GM04504 (cell line): Measurements from ENCODE around the gene LEMD2.
A peak's percentile ranks its signal among the peaks of the same experiment; 100 is the strongest.

Experiments
- DNase-seq: peaks from one replicate; pipeline ENCODE4 v3.0.0-alpha.2; 2012; ENCODE audit warnings: low read depth

The LEMD2 gene

DNA sequence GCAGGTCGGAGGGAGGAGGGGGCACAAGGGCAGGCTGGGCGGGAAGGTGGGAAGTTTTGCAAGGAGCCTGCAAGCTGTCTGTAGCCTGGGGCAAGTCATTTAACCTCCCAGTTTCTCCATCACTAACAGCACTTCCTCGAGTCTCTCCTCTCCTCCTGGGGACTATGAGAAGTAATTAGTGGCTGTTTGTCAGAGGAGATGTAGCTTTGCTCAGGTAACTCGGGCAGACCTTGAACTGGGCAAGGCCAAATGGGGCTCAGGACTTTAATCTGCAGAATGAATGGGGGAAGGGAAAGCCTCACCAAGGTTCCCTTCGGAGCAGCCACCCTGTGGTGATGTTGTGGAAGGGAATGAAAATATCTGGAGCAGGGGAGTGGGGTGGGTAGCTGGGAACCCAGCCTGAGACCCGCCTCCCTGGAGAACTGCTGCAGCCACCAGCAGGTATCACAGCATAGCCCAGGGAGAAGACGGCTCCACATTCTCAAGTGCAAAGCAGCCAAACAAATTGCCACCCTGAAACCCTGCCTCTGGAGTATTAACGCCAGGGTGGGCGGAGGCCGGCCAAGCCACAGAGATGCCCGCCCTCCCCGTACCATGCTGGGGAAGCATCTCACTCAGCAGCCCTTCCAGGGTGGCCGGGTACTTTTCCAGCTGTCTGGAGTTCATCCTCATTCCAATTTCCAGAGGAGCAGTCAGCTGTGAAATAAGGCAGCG is 6.1 kb upstream of the LEMD2 start:
- DNase-seq = no peak

GRCh38 chr6:33792981-33793380 is 4.1 kb upstream of the LEMD2 start:
- no peak for DNase-seq

GRCh38 chr6:33791620-33792019 is 2.7 kb upstream of the LEMD2 start:
- no peak for DNase-seq

DNA sequence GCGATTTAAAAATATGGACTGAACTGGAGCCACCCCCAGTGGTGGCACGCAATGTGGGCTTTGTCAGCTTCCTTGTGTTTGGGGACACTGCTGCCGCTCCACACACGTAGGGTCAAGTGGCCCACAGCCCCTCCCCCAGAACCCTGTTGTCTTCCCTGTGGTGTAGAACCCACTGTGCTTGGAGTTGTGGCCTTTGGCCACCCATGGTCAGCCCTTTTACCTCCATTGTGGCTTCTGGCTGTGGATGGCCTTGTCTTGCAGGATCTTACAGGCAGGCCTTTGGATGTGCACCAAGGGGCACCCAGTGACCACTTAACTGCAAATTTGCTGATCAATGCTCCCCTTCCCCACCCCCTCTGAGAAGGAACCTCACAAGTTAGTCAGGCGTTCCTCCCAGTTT is 2.0 kb upstream of the LEMD2 start:
- DNase-seq = no peak

- no peak for DNase-seq
Observed at GRCh38 chr6:33790379-33790778, 1.4 kb upstream of the LEMD2 start.

- DNase-seq = no peak
Observed at GRCh38 chr6:33789550-33789895, 593 bp upstream of the LEMD2 start.

DNA sequence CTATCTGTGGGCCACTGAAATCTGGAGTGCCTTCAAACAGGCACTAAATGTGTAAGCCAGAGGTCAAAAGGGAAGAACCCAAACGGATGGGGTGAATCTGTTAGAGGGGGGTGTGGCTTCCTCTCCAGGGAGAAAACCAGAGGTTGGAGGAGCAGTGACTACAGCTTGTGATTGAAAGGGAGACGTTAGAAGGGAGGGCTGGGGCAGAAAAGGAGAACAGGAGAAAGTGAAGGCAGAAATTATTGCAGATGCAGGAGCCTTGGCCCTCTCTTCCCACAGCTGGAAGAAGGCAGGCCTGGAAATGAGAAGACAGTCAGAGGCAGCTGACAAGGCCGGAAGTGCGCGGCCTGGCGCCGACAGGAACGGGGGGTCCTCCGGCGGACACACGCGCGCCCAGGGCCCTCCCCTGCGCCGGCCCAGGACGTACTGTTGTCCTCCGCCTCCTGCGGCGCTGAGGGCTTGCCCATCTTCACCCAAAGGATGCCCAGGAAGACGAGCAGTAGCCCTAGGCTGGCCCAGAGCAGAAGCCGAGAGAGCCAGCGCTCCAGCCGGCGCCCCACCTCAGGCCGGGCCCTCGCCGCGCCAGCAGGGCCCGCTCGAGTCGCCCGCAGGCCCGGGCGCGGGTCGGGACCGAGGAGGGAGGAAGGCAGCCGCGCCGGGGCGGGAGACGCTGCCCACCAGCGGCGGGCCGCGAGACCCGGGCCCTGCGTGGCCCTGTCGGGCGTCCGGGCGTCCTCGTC is 806 bp downstream of the LEMD2 start:
- peak; percentile 54 for DNase-seq

- DNase-seq = no peak
Observed at GRCh38 chr6:33787346-33787953, 1.5 kb downstream of the LEMD2 start.

- no peak for DNase-seq
Observed at GRCh38 chr6:33786736-33787135, 2.2 kb downstream of the LEMD2 start.

- DNase-seq = peak; percentile 80
Observed at GRCh38 chr6:33785778-33786177, 3.2 kb downstream of the LEMD2 start.

DNA sequence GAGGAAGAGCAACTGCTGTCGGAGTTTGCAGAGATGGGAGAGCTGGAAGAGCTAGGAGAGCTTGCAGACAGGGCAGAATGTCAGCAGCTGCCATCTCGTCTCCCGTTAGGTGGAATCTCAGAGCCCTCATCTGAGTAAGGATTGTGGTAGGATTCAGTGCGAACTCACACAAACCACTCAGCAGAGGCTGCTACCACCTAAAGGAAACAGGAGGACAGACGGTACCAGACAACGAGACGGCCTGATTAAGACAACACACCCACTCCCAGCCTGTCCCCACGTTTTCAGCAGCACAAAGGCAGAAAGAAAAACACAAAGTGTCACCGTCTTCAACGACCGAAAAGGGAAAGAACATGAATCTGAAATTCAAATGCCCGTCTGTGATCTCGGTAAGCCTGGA is 4.1 kb downstream of the LEMD2 start:
- no peak for DNase-seq

DNA sequence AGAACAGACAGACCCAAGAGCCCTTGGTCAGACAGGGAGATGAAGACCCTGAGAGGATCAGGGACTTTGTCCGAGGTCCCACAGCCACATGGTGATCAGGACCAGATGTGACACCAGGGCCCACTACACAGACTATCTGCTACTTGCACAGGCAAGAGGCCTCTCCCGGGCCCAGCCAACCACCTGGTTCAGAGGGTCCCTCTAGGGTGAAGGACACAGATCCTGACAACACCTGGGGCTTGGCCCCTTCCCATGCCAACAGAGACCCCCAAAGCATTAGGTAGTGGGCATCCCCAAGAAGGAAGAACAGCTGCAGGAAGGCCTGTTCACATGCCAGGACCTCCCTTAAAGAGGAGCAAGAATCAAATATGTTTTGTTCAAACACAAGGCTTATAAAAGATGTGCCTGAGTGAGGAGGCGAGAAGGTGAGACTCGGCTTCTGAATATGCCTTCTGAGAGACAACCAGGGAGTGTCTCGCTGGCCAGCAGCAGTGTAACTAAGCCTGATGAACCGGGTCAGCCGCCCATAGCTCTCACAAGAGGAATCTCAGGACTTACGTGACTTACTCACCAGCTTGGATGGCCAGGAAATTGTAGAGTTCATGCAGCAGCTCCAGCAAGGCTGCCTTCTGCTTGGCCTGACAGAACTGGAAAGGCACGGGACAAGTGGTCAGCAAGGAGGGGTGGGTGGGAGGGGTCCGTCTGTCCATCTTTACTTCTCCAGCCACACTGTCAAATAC is 5.0 kb downstream of the LEMD2 start:
- DNase-seq = no peak

DNA sequence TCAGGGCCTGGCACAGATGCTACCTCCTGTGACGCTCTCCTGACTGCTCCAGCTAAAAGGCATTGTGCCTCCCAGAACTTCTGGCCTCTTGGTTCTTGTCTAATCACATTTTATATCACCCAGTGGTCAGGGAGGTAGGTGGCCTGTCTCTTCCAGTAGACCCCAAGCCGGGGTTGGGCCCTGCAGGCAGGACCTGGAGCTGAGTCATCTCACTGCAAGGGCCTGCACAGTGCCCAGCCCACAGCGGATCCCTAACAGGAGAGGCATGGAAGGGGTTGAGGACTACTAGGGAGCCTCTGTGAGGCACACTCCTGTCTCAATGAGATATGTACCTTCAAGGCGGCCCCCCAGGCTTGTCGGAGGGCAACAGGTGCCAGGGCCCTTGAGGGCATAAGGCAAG is 6.4 kb downstream of the LEMD2 start:
- DNase-seq = no peak

GRCh38 chr6:33781131-33781975 is 7.6 kb downstream of the LEMD2 start:
- DNase-seq = no peak

DNA sequence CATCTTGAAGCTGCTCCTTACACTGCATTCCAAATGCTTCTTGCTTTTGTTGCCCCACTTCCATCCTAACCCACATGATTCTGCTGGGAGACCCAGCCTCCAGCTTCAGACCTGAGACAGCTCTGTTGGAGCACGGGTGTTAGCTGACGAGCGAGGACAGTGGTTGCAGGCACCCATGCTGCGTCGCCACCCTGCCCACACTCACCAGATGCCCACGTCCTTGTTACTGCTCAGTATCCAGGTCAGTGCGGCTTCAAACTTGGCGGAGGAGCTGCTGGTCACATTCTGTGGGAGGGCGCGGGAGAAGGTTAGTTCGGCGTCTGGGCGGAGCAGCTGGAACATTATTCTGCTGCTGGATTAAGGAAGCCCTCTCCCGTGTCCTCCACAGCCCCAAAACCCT is 9.0 kb downstream of the LEMD2 start:
- DNase-seq = no peak

DNA sequence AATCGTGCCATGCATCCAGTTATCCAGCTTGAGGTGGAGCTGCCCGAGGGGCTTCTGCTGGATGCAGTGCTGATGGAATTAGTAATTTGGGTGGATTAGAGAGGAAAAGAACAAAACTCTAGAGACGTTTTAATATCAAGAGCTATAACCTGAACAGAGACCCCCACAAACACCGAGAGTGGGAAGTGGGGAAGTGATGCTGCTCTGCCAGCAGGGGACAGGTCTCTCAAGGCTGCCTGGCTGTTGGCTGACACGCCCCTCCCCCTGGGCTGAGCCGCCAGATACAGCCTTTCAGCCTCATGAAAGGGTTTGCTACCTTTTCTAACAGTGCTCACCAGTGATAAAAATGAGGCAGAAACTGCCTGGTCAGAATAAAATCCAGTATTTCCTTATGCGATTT is 9.6 kb downstream of the LEMD2 start:
- DNase-seq = no peak

DNA sequence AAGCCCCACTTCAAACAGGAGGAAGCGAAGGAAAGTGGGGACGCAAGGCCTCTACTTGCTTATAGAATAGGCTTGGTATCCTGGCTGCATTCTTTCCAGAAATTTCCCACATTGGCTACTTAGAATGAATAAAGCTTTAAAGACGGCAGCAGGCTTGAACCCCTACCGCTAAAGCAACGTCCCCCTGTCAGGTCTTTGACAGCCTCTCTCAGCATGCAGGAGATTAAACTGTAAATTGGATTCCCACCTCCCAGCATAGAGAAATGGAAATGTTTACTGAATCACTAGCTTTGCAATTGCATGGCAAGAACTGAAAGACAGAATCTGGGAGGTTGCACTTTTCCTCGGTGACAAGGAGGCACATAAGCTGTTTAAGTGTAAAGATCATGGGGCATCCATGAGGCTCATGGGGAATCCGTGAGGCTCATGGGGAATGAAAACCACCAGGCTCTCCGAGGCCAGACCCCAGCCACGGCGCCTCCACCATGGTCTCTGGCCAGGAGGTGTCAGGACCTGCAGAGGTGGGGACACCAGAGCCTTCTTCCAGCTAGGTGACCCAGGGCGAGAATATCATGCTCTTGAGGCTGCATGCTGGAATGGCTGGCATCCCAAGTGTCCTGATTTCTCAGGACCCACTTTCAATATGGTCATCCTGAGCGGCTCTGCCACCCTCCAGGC is 10.3 kb downstream of the LEMD2 start:
- DNase-seq = no peak

DNA sequence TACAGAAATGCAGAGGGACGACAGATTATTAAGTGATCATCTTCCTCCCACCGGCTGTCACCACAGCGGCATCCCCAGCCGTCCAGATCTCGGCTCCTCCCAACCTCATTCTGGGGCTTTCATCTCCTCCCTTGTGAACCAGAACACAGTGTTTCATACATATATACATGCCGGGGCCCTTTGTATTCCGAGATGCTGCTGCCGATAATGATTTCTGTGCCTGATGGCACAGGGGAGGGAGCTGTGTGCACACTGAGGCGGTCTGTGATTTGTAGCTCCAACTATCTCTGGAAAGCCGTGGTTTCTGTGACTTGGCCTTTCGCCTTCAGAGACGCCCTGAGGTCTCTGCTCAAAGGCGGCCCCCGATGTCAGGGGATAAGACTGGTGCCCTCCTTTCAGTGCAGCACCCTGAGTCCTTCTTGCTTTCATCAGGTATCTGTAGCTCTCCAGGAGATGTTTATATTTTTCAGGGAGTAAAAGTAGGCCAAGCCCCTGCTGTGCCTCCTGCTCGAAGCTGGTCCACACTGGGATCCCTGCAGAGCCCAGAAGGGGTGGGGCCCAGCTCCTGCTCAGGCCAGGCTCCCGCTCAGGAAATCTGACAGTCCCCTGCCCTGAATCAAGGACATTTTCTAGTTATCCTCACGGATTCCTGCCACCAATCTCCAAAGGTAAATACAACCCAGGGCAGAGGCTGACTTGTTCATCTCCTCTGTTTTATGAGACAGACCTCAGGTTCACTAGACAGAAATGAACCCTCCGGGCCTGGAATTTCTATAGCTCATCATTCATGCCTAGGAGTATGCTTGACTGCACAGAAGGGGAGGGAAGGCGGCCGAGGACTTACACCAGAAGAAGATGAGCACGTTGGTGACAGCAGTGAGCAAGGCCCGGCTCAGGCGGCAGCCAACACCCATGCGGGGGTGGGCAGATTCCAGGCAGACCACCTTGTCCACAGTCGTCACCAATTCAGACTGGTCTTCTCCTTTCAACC is 11.2 kb downstream of the LEMD2 start:
- DNase-seq = no peak

- no peak for DNase-seq
Observed at GRCh38 chr6:33776764-33777163, 12.2 kb downstream of the LEMD2 start.

DNA sequence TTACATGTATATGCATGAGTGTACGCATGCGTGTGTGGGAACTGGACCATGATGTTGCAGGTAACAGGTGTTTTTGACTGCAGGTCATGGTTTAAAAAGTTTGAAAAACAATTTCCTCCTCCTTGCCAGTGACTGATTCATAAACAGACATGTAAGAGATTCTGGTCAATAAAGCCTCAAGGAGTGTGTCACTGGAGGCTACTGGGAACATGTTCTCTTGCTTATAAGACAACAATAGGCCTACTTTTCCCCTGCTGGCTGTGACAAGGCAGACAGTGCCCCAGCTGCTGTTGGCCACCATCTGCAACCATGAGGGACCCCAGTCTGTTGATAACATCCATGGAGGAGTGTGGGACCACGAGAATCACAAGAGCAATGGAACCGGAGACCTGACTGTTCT is 12.7 kb downstream of the LEMD2 start:
- DNase-seq = no peak
